Activated CD4-positive, alpha-beta T cell treated with anti-CD3 and anti-CD28 coated beads, Interleukin-2, amount 10 ng/mL, durations not matched to agents 24 days and 14 days (primary cell): ENCODE measurements around the gene KIAA0319L. TPM values are rescaled to one million over a fixed set of nuclear protein-coding genes. Genes with fewer than 3 reads are reported as not detected.

Experiments
- DNase-seq: peaks from one replicate; pipeline ENCODE4 v3.0.0; 2022
- H3K27ac Mint-ChIP-seq: one replicate; pipeline ENCODE4 v1.8.0; 2022; ENCODE audit warnings: mild to moderate bottlenecking, mixed read lengths
- H3K27me3 Mint-ChIP-seq: one replicate; pipeline ENCODE4 v1.8.0; 2022; ENCODE audit warnings: mixed read lengths
- H3K36me3 Mint-ChIP-seq: one replicate; pipeline ENCODE4 v1.8.0; 2022; ENCODE audit warnings: low read depth, mild to moderate bottlenecking, mixed read lengths
- H3K4me1 Mint-ChIP-seq: one replicate; pipeline ENCODE4 v1.8.0; 2021; ENCODE audit warnings: mixed read lengths
- H3K4me3 Mint-ChIP-seq: one replicate; pipeline ENCODE4 v1.8.0; 2022; ENCODE audit warnings: mild to moderate bottlenecking, moderate library complexity, mixed read lengths
- H3K9me3 Mint-ChIP-seq: one replicate; pipeline ENCODE4 v1.8.0; 2021; ENCODE audit warnings: mixed read lengths
- intact Hi-C: fragments of 100-400 bp; cut with micrococcal nuclease; formaldehyde crosslinking; loops from one replicate; pipeline ENCODE4 v1.15.1; 2023
- total RNA-seq: library from RNA; stranded (reverse); gene quantifications from 2 replicates; pipeline ENCODE4 v1.2.3, GENCODE V29; 2022

Gene KIAA0319L
- total RNA-seq, 1 donor from 2014 or later, result 35.2 TPM

DNA sequence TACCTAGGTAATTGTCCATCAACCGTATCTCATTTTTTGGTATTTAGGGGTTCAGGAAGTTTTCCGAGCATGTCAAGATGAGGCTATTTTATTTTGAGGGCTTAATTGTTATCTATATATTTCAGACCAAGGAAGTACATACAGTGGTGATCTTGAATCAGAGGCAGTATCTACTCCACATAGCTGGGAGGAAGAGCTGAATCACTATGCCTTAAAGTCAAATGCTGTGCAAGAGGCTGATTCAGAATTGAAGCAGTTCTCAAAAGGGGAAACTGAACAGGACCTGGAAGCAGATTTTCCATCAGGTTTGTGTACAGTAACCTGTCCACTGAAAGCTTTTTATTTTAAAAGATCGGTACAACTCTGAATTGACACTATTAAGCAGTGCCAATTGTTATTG, 158.5 kb downstream of the KIAA0319L start:
- intact Hi-C loops, result no loop called here
- H3K36me3 Mint-ChIP-seq, result peaks cover 54% of the 10 kb centered on the region
- H3K9me3 Mint-ChIP-seq, result no peaks in the 10 kb centered on the region
- no peak for DNase-seq
- H3K4me3 Mint-ChIP-seq, result no peak overlapping the region
- no peaks in the 10 kb centered on the region for H3K27me3 Mint-ChIP-seq
- H3K4me1 Mint-ChIP-seq, result peaks cover 8% of the 10 kb centered on the region
- no peak overlapping the region for H3K27ac Mint-ChIP-seq

- Mint-ChIP-seq H3K4me3 (no peak overlapping the region), H3K4me1 (peaks cover 7% of the 10 kb centered on the region), H3K36me3 (peaks cover 45% of the 10 kb centered on the region), H3K27me3 (no peaks in the 10 kb centered on the region), H3K27ac (no peak overlapping the region), H3K9me3 (no peaks in the 10 kb centered on the region)
- intact Hi-C loops, result no loop called here
- DNase-seq, result no peak
Measured at GRCh38 chr1:35394386-35394785, 162.8 kb downstream of the KIAA0319L start.

DNA sequence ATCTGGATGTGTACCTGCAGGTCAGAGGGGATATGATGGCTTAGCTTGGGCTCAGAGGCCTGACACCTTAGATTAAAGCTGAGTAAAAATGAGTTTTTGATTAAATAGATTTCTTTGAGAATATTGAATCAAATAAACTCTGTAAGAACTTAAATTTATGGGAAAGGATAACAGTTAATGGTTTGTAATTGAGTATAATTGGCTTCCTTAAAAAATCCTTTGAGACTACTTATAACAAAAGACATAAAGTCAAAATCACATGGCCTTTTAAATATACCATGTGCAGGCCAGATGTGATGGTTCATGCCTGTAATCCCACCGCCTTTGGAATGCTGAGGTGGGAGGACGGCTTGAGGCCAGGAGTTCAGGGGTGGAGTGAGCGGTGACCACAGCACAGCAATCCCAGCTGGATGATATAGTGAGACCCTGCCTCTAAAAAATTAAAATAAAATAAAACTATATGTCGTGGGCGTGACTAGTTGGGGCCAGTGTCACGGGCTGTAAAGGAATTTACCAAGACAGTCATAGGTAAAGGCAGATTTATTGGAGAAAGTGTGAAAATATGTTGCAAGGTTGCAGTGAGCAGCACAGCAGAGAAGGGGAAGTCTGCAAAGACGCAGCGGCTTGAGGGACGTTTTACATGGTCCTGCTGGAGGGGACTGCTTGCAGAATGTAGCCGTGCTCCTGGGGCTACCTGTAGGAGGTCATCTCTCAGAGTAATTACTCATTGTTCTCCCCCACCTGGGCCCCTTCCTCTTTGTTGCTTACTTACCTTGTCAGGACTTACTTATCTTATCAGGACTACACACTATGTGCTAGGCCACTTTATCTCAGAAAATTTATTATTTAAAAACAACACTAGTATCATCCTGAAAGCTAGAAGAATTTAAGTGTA, 166.4 kb downstream of the KIAA0319L start:
- no peak for DNase-seq
- intact Hi-C loops, result no loop called here
- H3K4me1 Mint-ChIP-seq, result peaks cover 3% of the 10 kb centered on the region
- no peak overlapping the region for H3K27ac Mint-ChIP-seq
- no peaks in the 10 kb centered on the region for H3K27me3 Mint-ChIP-seq
- no peaks in the 10 kb centered on the region for H3K9me3 Mint-ChIP-seq
- H3K36me3 Mint-ChIP-seq, result peaks cover 30% of the 10 kb centered on the region
- H3K4me3 Mint-ChIP-seq, result no peak overlapping the region

DNA sequence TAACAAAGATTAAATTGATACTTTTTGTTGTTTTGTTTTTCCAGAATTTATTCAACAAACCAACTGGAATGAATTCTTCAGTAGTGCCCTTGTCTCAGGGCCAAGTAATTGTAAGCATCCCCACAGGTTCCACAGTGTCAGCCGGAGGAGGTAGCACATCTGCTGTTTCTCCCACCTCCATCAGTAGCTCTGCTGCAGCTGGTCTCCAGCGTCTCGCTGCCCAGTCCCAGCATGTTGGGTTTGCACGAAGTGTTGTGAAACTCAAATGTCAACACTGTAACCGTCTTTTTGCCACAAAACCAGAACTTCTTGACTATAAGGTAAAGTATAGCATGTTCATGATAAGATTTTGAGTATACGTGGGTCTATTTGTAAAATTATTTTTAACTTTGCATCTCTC, 170.2 kb downstream of the KIAA0319L start:
- intact Hi-C loops, result no loop called here
- H3K4me3 Mint-ChIP-seq, result no peak overlapping the region
- no peaks in the 10 kb centered on the region for H3K27me3 Mint-ChIP-seq
- peaks cover 2% of the 10 kb centered on the region for H3K4me1 Mint-ChIP-seq
- H3K36me3 Mint-ChIP-seq, result peaks cover 16% of the 10 kb centered on the region
- H3K27ac Mint-ChIP-seq, result no peak overlapping the region
- H3K9me3 Mint-ChIP-seq, result no peaks in the 10 kb centered on the region
- DNase-seq, result no peak

DNA sequence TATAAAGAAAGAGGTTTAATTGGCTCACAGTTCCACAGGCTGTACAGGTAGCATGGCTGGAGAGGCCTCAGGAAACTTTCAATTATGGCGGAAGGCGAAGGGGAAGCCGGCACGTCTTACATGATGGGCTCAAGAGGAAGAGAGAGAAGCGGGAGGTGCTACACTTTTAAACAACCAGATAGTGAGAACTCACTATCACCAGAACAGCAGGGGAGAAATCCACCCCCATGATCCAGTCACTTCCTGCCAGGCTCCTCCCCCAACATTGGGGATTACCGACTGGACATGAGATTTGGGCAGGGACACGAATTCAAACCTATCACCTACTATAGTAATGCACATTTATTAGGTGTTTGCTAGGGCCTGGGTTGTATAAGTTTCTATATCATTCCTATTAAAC, 170.9 kb downstream of the KIAA0319L start:
- Mint-ChIP-seq H3K4me1 (peaks cover 2% of the 10 kb centered on the region), H3K36me3 (peaks cover 16% of the 10 kb centered on the region), H3K27ac (no peak overlapping the region), H3K4me3 (no peak overlapping the region), H3K9me3 (no peaks in the 10 kb centered on the region), H3K27me3 (no peaks in the 10 kb centered on the region)
- intact Hi-C loops, result no loop called here
- no peak for DNase-seq

Other genes with a start within 250 kb of the KIAA0319L start
- gene NCDN, start 396 bp upstream of the KIAA0319L start, total RNA-seq, result 33.5 and 34.0 TPM in 2 replicates
- 0.38 and 0.49 TPM in 2 replicates for gene TFAP2E, start 15.9 kb upstream of the KIAA0319L start, total RNA-seq
- gene PSMB2, start 84.1 kb upstream of the KIAA0319L start, total RNA-seq, result 133 TPM in 2 replicates
- 25.0 and 26.0 TPM in 2 replicates for gene C1orf216, start 161.5 kb upstream of the KIAA0319L start, total RNA-seq
- 59.4 and 62.3 TPM in 2 replicates for gene CLSPN, start 212.6 kb upstream of the KIAA0319L start, total RNA-seq